ENCODE data around the gene SLC6A8. TPM values are rescaled to one million over a fixed set of nuclear protein-coding genes. Genes with fewer than 3 reads are reported as not detected.
"Not testable (repeated sequence)": the region's sequence is repeated elsewhere in the genome, so short reads cannot be mapped to it uniquely, and the experiment has no call there.

The SLC6A8 gene
- total RNA-seq, 1 donor from 2014 or later = 144 TPM

GRCh38 chrX:153669901-153670731, 17.6 kb upstream of the SLC6A8 start:
- intact Hi-C loops (cut with DNase I) = loop anchor here (2.0 to 5.0 kb wide), 3 partner anchors 63 to 709 kb away; no protein-coding TSS in a partner anchor
- peak; percentile 73 for DNase-seq (ENCODE audit: low spot score)

- intact Hi-C loops (cut with DNase I) = no loop called here
- DNase-seq (ENCODE audit: low spot score) = peak; percentile 71
Observed at GRCh38 chrX:153670748-153671588, 16.8 kb upstream of the SLC6A8 start.

GRCh38 chrX:153671589-153672530, 15.9 kb upstream of the SLC6A8 start:
- DNase-seq (ENCODE audit: low spot score) = no peak
- intact Hi-C loops (cut with DNase I) = no loop called here

- intact Hi-C loops (cut with DNase I) = no loop called here
Observed at GRCh38 chrX:153672531-153673427, 14.9 kb upstream of the SLC6A8 start.

GRCh38 chrX:153673428-153674218, 14.1 kb upstream of the SLC6A8 start, which contains the start of gene PNCK:
Gene PNCK, minus strand, starts transcription at chrX:153673813. Its CDS starts 737 bp downstream, at chrX:153673076.
- intact Hi-C loops (cut with DNase I) = no loop called here
- no peak for DNase-seq (ENCODE audit: low spot score)

More at GRCh38 chrX:153672531-153673427, 14.9 kb upstream of the SLC6A8 start:
- peak; percentile 74 for DNase-seq (ENCODE audit: low spot score)

GRCh38 chrX:153674219-153674851, 13.4 kb upstream of the SLC6A8 start:
- intact Hi-C loops (cut with DNase I) = no loop called here
- DNase-seq (ENCODE audit: low spot score) = no peak

- DNase-seq (ENCODE audit: low spot score) = no peak
- intact Hi-C loops (cut with DNase I) = no loop called here
Observed at GRCh38 chrX:153681175-153681574, 6.6 kb upstream of the SLC6A8 start.

- intact Hi-C loops (cut with DNase I); DNase-seq (ENCODE audit: low spot score): not testable (repeated sequence)
Observed at GRCh38 chrX:153683486-153683885, 4.2 kb upstream of the SLC6A8 start.

- intact Hi-C loops (cut with DNase I) = no loop called here
- no peak for DNase-seq (ENCODE audit: low spot score)
Observed at GRCh38 chrX:153684467-153685155, 3.1 kb upstream of the SLC6A8 start.

GRCh38 chrX:153685156-153685536, 2.6 kb upstream of the SLC6A8 start:
- intact Hi-C loops (cut with DNase I) = no loop called here
- DNase-seq (ENCODE audit: low spot score) = no peak

GRCh38 chrX:153685751-153686696, 1.7 kb upstream of the SLC6A8 start:
- intact Hi-C loops (cut with DNase I) = no loop called here
- DNase-seq (ENCODE audit: low spot score) = no peak

- no peak for DNase-seq (ENCODE audit: low spot score)
Observed at GRCh38 chrX:153686711-153687110, 1.0 kb upstream of the SLC6A8 start.

GRCh38 chrX:153688071-153688470, 345 bp downstream of the SLC6A8 start:
- intact Hi-C loops (cut with DNase I) = no loop called here
- no peak for DNase-seq (ENCODE audit: low spot score)

More at GRCh38 chrX:153686711-153687110, 1.0 kb upstream of the SLC6A8 start:
- intact Hi-C loops (cut with DNase I) = no loop called here

GRCh38 chrX:153688506-153688905, 780 bp downstream of the SLC6A8 start:
- DNase-seq (ENCODE audit: low spot score) = no peak
- intact Hi-C loops (cut with DNase I) = no loop called here

- DNase-seq (ENCODE audit: low spot score) = no peak
- intact Hi-C loops (cut with DNase I) = no loop called here
Observed at GRCh38 chrX:153688911-153689590, 1.3 kb downstream of the SLC6A8 start.

Measured in cardiac septum (tissue), 1 donor.